NCI-H446 treated with DMSO at 0.1 percent for 48 hours (cell line): ENCODE data around the gene GABRR2.

Source experiments
- DNase-seq: peaks from one replicate; lab custom pipeline; 2025; lab: John Stamatoyannopoulos, UW

GABRR2 gene

DNA sequence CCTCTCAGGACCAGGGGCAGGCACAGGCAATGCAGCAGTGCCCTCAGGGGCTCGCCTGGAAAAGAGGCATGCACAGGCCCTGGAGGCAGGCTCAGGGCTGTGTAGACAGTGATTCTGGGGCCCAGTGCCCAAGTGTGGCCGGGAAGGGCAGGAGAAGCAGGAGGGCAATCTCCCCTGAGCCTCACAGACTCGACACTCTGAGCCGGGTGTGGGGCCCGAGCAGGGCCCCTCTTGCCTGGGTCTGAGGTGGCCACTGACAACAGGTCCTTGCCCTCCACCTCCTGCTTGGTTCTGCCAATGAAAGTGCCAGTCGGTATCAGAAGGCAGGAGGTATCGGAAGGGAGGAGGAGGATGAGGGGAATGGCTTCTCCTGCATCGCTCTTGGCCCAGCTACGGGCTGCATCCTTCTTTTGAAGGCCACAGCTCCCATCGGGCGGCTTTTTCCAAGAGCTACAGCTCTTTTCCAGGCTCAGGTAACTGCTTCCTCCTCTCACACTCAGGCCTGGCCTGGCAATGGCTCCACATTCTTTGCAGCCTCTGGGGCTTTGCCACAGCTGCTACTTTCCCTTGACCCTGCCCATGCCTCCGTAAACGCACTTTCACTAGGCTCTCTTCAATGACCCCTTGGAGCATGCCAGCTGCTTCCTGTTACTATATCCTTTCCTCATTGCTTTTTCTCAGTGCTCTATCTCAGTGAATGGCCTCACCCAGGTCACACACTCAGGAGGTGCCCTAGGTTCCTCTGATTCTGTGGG is 24.5 kb downstream of the GABRR2 start:
- no peak for DNase-seq

DNA sequence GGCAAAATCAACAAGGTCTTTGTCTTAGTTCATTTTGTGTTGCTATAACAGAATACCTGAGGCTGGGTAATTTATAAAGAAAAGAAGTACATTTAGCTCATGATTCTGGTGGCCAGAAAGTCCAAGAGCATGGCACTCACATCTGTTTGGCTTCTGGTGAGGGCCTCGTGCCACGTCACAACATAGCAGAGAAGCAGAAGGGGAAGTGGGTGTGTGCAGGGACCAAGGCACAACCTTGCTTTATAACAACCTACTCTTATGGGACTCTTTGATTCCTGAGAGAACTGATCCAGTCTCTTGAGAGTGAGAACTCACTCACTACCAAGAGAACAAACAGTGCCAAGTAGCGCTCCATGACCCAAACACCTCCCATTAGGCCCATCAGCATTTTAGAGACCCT is 25.4 kb downstream of the GABRR2 start:
- no peak for DNase-seq

DNA sequence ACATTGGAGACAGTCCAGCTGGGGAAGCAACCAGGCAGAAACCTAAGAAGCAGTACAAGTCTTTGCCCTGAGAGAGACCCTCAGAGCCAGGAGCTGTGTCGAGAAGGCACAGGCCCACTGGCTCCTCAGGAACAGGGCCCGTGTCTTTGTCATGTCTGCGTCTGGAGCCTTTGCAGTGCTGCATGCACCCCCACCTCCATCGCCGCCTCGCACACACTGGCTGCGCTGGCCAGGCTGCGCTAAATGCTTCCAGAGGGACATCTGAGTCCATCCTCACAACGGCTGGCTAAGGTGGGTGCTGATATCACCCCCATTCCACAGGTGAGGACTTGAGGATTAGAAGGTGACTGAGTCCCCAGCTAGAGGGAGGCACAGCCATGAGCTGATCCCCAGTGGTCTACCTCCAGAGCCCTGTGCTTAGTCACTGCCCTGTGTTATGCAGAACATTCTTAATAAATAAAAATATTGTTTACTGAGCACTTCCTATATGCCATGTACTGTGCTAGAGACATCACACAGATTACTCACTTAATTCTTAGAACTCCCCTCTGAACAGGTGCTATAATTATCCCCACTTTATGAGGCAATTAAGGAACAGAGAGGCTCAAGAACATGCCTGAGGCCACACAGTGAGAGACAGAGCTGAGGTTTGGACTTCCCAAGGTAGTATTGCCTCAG is 27.6 kb downstream of the GABRR2 start:
- no peak for DNase-seq

DNA sequence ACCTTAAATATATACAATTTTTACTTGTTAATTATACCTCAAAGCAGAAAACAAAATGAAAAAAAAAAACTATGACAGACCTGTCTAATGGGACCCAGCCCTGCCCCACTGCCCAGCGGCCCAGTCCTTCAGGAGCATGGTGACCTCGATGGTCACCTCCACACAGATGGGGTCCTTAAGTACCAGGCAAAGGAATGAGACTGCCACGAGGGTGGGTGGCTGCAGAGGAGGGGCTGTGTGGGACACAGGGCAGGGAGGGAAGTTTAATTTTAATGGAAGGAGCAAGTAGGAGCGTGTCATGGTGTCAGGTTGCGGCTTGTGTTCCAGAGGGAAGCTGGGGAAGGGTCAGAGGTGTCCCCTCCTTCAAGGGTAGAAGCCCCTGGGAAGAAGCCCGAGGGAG is 28.6 kb downstream of the GABRR2 start:
- no peak for DNase-seq

DNA sequence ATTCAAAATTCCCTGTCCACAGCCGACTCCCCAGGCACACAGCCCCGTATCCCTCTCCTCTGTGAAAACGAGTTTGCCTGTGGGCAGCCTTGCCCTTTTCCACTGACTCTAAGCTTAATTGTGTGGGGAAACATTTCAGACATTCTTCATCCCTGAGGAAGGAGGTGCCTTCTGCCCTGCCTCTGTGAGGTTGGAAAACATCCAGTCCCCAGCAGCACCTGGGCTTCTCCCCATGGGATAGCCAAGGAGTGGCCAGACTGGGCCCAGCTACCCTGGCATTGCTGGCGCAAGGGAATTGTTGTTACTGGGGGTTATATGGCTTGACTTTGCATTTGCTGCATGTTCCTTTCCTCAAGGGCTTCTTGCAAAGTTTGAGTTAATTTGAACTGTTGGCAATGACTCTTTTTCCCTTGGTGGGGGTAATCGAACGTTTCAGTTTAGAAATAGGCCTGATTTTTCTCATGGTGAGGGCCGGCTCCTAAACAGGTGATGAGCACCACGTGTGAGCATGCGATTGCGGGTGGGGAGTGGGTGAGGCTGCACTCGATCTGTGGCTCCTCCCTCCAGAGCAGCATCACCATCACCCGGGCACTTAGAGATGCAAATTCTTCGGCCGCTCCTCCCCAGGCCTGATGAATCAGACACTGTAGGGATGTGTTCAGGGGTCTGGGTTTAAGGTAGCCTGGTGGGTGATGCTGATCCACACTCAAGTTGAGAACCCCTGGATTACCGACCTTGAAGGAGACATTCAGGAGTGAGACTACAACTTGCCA is 29.9 kb downstream of the GABRR2 start:
- no peak for DNase-seq

DNA sequence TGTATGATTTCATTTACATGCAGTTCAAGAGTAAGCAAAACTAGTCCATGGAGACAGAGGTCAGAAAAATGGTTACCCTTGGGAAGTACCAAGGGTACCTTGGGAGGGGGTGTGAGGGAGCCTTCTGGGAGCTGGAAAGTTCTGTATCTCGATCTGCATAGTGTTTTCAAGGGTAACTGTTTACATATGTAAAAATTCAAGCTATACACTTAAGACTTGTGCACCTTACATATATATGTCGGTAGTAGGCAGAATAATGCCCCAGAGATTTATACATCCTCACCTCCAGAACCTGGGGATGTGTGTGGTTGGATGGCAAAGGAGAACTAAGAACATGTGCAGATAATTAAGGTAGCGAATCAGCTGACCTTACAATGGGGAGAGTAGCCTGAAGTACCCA is 31.0 kb downstream of the GABRR2 start:
- no peak for DNase-seq

DNA sequence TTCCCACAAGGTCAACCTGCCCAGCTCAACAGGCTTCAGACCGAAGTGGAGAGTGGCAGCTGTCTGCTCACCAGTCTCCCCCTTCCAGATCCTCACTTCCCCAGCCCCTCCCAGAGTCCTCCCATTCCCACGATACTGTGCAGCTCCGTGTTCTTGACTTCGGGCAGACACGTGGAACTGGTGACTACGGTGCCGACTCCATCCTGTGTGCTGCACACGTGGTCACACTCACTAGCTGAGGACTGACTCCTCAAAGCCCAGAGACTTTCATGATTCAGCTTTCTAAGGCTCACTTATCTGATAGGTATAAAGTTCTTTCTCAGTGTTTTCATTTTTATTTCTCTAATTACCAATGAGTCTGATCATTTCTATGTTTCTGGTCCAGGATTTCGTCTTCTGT is 32.4 kb downstream of the GABRR2 start:
- no peak for DNase-seq

DNA sequence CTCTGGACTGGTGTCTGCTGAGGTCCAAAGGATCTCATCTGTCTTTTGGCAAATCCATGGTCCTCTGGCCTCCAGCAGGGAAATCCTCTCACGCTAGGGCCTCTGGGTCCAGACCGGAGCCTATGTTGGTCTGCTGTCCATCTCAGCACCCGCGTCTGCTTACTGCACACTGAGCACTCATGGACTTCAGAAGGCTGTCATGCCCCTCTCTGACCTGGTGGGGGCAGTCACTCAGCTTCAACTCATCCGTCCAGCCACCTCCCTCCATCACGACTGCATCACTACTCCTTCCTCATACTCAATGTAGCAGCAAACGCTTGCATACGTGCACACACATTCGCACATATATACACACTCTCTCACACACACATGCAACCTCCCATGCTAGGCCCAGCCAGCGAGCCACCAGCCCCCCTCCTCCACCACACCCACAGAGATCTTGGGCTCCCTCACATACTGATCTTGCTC is 33.3 kb downstream of the GABRR2 start:
- no peak for DNase-seq

DNA sequence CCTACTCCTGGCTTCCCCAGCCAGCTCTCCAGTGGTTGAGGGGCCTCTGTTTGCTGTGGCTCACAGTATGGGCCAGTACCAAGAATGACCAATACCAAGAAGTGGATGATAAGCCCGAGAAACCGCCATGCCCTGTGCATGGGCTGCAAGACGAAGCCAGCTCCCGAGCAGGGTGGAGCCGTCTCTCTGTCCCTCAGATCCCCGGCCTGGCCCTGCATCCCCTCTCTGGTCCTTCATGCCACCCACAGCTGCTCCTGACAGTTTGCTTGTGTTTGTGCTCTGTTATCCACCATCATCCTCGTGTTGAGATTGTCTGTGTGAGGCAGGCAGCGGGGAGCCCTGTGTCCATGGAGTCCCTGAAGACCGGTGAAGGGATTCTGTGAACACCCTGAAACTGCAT is 36.1 kb downstream of the GABRR2 start:
- no peak for DNase-seq

DNA sequence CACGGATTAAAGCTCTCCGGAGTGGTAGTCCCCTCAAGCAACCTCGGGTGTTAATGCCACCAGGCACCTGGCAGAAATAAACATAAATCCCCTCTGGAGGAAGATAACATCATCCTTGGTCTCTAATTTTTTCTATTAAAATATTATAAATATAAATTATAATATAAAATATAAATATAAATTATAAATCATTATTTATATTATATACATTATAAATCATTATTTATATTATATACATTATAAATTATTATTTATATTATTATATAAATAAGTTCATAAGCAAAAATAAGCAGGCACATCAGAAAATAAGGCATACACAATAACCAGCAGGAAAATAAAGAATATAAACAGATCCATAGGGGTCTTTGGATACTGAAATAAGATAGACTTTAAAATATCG is 39.2 kb downstream of the GABRR2 start:
- DNase-seq, result no peak

DNA sequence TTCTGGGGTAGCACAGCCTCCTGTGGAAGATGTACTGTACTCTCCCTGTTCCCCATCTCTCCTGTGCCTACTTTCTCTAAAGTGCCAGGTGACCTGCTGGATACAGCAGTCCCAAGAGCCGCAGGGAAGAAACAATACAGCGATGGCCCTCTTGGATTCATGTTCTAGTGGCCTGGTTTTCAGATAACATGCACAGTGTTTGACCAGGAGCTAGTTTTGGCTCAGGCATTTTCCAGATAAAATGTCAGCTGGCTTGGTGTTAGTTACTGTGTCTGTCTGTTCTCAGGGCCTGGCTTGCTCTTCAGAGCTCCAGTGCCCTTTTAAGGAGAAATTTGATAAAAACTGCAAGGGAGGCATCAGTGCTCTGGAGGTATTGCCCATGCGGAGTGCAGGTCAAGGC is 41.3 kb downstream of the GABRR2 start:
- no peak for DNase-seq

DNA sequence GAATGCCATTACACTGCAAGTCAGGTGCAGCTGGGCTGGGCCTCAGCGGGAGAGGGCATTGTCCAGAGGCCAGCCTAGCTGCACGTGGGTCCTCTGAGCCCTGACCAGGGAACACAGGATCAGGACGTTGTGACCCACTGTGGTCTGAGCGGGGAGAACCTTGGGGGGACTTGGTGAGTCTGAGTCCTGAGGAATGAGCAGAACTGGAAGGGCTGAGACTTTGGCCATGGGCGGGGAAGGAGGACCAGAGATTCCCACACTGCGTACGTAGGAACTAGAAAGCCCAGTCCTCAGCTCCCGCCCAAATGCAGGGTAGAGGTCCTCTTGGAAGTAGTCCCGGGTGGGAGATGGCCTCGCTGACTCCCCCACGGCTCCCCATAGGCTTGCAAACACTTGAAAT is 42.5 kb downstream of the GABRR2 start:
- no peak for DNase-seq

DNA sequence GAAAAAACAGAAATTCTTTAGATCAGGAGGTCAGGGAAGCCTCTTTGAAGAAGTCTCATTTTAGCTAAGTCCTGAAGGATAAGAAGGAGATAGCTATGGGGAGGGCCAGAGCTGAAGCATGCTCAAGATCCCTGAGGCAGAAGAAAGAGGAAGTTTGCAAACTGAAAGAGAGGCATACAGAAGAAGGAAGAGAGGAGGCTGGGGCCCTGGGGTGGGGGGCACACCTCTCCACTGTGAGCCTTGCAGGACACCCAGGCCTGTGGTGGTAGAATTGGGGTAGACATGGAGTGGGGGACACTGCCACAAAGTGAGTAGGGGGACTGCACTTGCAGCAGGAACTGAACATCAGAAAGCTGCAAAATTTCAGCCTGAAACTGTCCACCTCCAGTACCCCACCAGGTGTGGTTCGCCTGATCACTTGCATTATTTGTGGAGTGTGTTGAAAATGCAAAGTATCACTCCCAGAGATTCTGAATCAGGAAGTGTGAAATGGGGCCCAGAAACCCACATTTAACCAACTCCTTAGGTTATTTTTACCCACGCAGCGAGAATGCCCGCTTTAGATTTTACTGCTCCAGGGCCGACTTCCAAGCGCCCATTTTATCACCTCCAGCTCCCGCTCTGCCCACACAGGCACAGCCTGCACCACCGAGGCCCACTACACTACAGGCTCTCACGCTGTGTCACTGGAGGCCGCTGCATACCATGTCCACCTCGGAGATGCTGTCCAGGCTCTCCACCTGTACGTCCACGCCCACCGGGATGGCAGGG is 44.0 kb downstream of the GABRR2 start:
- DNase-seq, result no peak

DNA sequence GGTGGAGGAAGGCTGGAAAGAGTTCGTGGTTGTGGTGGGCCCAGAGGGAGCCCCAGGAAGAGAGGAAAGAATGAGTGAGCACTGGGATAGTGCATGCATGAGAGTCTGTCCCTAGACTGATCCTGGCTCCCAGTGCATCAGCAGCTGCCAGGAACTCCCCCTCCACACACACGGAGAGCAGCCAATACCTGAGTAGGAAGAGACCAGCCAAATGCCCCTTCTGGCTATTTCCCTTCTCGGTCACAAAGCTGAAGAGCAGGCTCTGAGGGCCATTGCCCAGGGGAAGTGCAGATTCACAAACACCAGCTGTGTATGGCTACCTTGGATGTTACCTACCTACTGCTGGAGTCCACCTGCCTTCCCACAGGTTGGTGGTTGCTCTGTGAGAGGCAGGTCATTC is 45.1 kb downstream of the GABRR2 start:
- no peak for DNase-seq

DNA sequence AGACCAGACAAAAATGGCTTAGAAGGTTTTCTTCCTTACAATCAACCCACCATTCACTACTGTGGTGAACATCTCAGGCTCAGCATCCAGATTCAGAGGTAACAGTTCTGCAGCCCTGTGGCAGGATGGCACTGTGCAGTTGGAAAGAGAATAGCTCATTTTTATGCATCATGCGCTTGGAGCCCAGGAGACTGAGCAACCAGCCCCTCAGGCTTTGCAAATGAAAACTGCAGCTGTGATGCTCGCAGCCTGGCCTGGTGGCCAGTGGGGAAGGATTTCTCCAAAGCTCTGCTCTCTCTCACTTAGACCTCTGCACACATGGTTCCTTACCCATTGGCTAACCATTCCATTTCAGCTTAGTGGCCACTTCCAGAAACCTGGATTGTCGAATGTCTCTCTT is 45.8 kb downstream of the GABRR2 start:
- DNase-seq, result no peak

DNA sequence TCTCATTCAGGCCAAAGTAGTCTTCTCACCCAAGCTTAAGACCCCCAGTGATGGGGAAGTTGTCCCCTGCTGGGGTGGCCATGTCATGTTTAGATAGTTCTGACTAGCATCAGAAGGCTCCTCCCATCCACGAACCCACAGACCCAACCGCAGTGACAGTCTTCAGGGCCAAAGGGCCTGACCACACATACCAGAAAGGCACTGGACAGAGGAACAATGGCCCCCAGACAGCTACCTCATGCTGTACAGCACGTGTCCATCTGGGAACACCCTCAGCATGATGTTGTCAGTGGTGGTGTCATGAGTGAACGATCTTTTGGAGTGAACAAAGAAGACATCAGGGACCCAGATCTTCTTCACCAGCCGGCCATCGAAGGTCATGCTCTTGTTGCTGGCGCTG is 46.3 kb downstream of the GABRR2 start:
- no peak for DNase-seq

DNA sequence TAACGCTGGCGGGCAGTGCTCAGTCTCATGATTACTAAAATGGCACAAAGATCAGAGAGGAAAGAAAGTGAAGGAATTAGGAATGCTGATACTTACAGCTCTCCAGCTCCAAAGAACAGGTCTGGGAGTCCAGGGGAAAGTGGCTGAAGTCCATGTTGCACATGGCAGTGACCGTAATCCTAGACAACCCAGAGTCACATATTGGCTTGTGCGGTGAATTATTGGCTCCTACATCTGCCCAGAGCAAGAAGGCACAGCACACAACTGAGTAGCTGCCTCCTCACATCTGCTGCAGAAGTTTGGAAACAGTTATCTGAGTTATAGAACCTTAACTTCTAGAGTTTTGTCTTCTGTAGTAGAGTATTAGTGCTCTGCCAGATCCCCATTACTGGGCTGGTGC is 47.2 kb downstream of the GABRR2 start:
- DNase-seq, result no peak

DNA sequence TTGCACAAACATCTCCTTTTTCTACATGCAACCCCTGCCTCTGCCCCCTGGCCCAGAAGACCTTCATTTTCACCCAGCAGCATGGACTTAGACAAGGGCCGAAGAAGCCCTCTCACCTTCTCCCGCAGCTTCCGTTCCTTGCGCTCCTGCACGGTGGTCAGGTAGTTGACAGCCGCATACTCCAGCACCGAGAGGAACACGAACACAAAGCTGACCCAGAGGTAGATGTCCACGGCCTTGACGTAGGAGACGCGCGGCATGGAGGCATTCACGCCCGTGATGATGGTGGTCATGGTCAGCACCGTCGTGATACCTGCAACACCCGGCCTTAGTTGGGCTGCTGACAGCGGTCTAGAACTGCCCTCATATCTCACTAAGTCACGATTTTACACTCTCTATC is 50.8 kb downstream of the GABRR2 start:
- no peak for DNase-seq

DNA sequence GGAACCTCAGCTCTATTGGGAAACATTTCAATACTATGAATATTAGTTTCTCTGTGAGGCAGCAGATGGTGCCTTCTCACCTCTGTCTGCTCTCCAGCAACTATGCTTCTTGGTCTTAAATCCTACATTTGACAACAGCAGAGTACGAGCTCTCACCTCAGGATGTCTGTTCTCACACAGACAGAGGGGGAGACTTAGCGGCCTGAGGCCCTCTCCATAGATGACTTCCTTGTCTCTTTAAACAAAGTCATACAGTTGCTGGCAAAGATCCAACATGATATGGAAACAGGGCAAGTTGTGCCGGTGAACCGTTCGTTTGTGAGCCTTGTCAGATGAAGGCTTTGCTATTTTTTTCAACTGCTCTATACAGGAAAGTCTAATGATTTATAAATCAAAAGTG is 54.3 kb downstream of the GABRR2 start:
- no peak for DNase-seq

DNA sequence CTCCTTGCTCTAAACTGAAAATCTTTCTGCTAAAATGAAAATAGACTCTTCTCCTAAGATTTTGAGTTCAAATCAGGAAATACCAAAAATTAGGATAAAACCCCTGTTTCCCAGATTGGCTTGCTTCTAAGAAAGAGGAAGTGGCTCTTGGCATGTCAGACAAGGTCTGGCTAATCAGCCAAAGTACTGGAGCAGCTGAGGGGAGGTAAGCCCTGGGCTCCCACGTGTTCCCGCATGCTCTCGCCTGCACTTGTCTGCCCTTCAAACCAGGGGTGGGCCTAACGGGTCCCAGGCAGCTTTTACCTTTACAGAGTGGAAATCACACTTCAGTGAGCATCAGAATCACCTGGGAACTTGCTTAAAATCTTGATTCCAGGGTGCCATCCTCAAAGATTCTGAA is 54.8 kb downstream of the GABRR2 start:
- DNase-seq, result no peak

DNA sequence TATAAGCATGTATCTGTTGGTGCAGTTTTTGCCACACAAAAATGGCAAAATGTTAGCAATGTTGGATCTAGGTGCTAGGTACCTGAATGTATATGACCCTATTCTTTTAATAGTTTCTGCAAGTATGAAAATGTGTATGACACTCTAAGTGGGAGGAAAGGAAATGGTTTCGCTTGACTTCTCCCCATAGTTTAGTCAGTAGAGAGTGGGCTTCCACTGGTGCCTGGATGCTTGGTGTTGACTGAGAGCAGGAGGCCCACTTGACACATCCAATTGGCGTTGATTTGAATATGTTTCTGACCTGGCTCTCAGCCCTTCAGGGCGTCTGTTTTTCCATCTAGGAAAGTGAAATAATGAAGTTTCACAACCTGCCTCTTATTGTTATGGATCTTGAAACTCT is 56.2 kb downstream of the GABRR2 start:
- DNase-seq, result no peak

DNA sequence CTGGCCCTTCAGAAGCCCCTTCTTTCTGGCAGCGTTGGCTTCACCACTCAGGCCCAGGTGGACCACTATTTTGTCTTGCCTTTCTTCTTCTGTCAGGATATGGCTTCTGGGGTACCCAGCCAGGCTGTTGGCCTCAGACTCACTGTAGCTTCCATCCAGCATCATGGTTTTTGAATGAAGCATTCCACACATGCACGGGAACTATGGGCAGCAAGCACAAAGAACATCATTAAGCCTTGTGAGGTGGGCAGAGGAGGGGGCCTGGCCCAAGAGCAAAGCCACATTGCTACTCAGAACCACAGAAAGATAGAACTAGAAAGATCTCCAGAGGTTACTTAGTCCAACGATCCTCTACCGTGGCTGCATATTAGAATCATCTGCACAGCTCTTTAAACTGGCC is 57.3 kb downstream of the GABRR2 start:
- no peak for DNase-seq
